ENCODE data around the gene CALHM2.

Gene CALHM2

DNA sequence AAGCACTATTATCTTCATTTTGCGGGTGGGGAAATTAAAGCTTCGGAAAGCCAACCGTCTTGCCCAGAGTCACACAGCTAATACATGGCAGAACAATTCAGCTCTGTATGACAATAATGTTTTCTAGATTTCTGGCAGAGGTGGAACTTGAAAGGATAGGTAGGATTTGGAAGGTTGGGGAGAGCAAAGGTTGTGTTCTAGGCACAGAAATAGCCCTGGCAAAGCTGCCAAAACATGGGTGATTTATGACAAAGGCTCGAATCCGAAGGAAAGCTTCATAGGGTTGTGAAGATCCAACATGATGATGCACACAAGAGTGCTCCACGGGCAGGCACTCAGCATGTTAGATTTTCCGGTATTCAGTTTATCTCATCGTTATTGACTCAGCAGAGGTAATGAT lies 36.6 kb downstream of the CALHM2 start:
- no peak for DNase-seq

- no peak for DNase-seq
Measured at GRCh38 chr10:103413564-103413963, 38.6 kb downstream of the CALHM2 start.

GRCh38 chr10:103397191-103397825 lies 54.9 kb downstream of the CALHM2 start:
- no peak for DNase-seq

- no peak for DNase-seq
Measured at GRCh38 chr10:103396789-103397087, 55.4 kb downstream of the CALHM2 start.
